H1 (cell line): Measurements from ENCODE around the gene RIT2. TPM values are rescaled to one million over a fixed set of nuclear protein-coding genes. Genes with fewer than 3 reads are reported as not detected.

Source experiments
- CHD2 ChIP-seq: IDR thresholded peaks from 2 replicates; pipeline ENCODE4 v1.6.1; 2012; ENCODE audit warnings: low read length, improper control_type of control experiment
- FOSL1 ChIP-seq: IDR thresholded peaks from 2 replicates; pipeline ENCODE4 v1.6.1; 2011; ENCODE audit warnings: mild to moderate bottlenecking, low read depth, low read length, moderate library complexity; ENCODE audit not compliant: insufficient read depth
- JUND ChIP-seq: IDR thresholded peaks from 2 replicates; pipeline ENCODE4 v1.6.1; 2011; ENCODE audit warnings: mild to moderate bottlenecking, improper control_type of control experiment, low read length
- POLR2A ChIP-seq, 2 experiments: IDR thresholded peaks; 1 replicate in 1 of 2; 2 replicates in 1 of 2; pipeline ENCODE4 v1.6.1; 2011; ENCODE audit warnings: low read depth in 2 of 2, low read length in 2 of 2, mild to moderate bottlenecking in 2 of 2; ENCODE audit errors: control extremely low read depth in 1 of 2
- RBBP5 ChIP-seq: IDR thresholded peaks from 2 replicates; pipeline ENCODE4 v1.7.1; 2012; ENCODE audit warnings: low read depth, mild to moderate bottlenecking, inconsistent platforms, low read length, moderate library complexity, borderline replicate concordance
- RNF2 ChIP-seq: fragments of 200-900, 300-1000 bp; sonication (generic); IDR thresholded peaks from 2 replicates; pipeline ENCODE4 v1.7.1; 2016; ENCODE audit warnings: borderline replicate concordance, low read depth, mild to moderate bottlenecking, antibody characterized with exemption, low read length; ENCODE audit not compliant: poor library complexity, severe bottlenecking; ENCODE audit errors: missing control alignments
- RXRA ChIP-seq: IDR thresholded peaks from 2 replicates; pipeline ENCODE4 v1.6.1; 2011; ENCODE audit warnings: low read depth, mild to moderate bottlenecking, low read length, moderate library complexity; ENCODE audit not compliant: insufficient read depth
- polyA plus RNA-seq, 7 experiments: library from polyadenylated mRNA; depleted of rRNA in 3 of 7; stranded (reverse) in 5 of 7; unstranded in 2 of 7; fragments of >200 nt in 5 of 7; fragments of 200-250 nt in 2 of 7; gene quantifications; 1 replicate in 5 of 7; 2 replicates in 1 of 7; 4 replicates in 1 of 7; pipeline versions ENCODE4 v1.2.1 to v1.2.3, GENCODE V29; 2011 to 2013; ENCODE audit warnings: missing spikeins in 2 of 7, mixed read lengths in 2 of 7
- total RNA-seq: library from RNA; stranded (reverse); fragmentation: NEBNext Ultra II Directional; extraction: Animal tissue kit (Norgen Biotek cat#: 25700); gene quantifications from 2 replicates; pipeline ENCODE4 v1.2.1, GENCODE V29; 2021

RIT2 gene
- total and polyA plus RNA-seq, 2 of the 8 experiments (the other 6 are each of a cell fraction or from before 2014, with no cell fraction given): 0.67 to 3.2 TPM

GRCh38 chr18:43160509-43160908, 45.0 kb upstream of the RIT2 start (continued):
- TF ChIP-seq RNF2: no peak
- TF ChIP-seq FOSL1: no peak
- TF ChIP-seq CHD2: no peak
- no peak for TF ChIP-seq JUND
- TF ChIP-seq POLR2A (IDR thresholded peaks at IDR 0.05; ENCODE audit: control extremely low read depth in 1 of 2, low read depth in 2 of 2, low read length in 2 of 2): no peak
- no peak for TF ChIP-seq RXRA
- TF ChIP-seq RBBP5: no peak
